ENCODE data around the gene UVRAG. TPM values are rescaled to one million over a fixed set of nuclear protein-coding genes. Genes with fewer than 3 reads are reported as not detected.
A peak's percentile ranks its signal among the peaks of the same experiment; 100 is the strongest.

Gene UVRAG
- total and polyA plus RNA-seq, 10 donors, result 13.8 to 80.8 (median 42.9) TPM

GRCh38 chr11:75869661-75870455, 54.8 kb downstream of the UVRAG start:
- TF ChIP-seq POLR2AphosphoS5 (IDR thresholded peaks at IDR 0.05) (no peak), CTCF (IDR thresholded peaks at IDR 0.05 in 8 of 11, conservative IDR thresholded peaks at IDR 0.05 in 3 of 11) (no peak)
- intact Hi-C loops (cut with DNase I; ENCODE audit: low total_unique reads), result loop anchor here (10.0 kb wide), 1 partner anchor 165 kb away; no protein-coding TSS in a partner anchor
- DNase-seq, result no peak
- Histone ChIP-seq H3K4me3 (no peak overlapping the region), H3K4me1 (peaks cover 19 to 83% (median 47%) of the 10 kb centered on the region in 6 donors), H3K27ac (no peak overlapping the region), H3K27me3 (replicated peaks in 1 of 7) (no peaks in the 10 kb centered on the region), H3K36me3 (peaks cover 0 to 25% (median 0%) of the 10 kb centered on the region in 6 donors), H3K9me3 (no peaks in the 10 kb centered on the region)
- WGBS, 5 donors, result 84 to 97% (median 96%) methylated on average over 1 of the region's 1 CpG

GRCh38 chr11:75872887-75873416, 57.9 kb downstream of the UVRAG start:
- H3K4me3 ChIP-seq, result peak overlapping the region in 1 of 8 donors; percentile 0
- 33 to 53% (median 39%) methylated on average over 5 of the region's 5 CpGs for WGBS, 5 donors
- TF ChIP-seq CTCF (IDR thresholded peaks at IDR 0.05 in 8 of 11, conservative IDR thresholded peaks at IDR 0.05 in 3 of 11) (no peak), POLR2AphosphoS5 (IDR thresholded peaks at IDR 0.05) (no peak), POLR2A (IDR thresholded peaks at IDR 0.05) (no peak)

GRCh38 chr11:75873417-75874221, 58.6 kb downstream of the UVRAG start:
- Histone ChIP-seq H3K4me1 (peaks cover 16 to 71% (median 34%) of the 10 kb centered on the region in 6 donors), H3K4me3 (peak overlapping the region in 1 of 8 donors; percentile 19), H3K27ac (peak overlapping the region in 5 of 8 donors; percentile 34 to 75 (median 67)), H3K27me3 (replicated peaks in 1 of 7) (no peaks in the 10 kb centered on the region), H3K36me3 (peaks cover 0 to 15% (median 0%) of the 10 kb centered on the region in 6 donors), H3K9me3 (no peaks in the 10 kb centered on the region)
- TF ChIP-seq POLR2AphosphoS5 (IDR thresholded peaks at IDR 0.05) (no peak), CTCF (IDR thresholded peaks at IDR 0.05 in 8 of 11, conservative IDR thresholded peaks at IDR 0.05 in 3 of 11) (no peak), POLR2A (IDR thresholded peaks at IDR 0.05) (no peak)
- 27 to 45% (median 29%) methylated on average over 8 of the region's 8 CpGs for WGBS, 5 donors
- intact Hi-C loops (cut with DNase I; ENCODE audit: low total_unique reads), result no loop called here
- no peak for DNase-seq

More at GRCh38 chr11:75872887-75873416, 57.9 kb downstream of the UVRAG start:
- peaks cover 0 to 15% (median 0%) of the 10 kb centered on the region in 6 donors for H3K36me3 ChIP-seq
- H3K4me1 ChIP-seq, result peaks cover 19 to 78% (median 41%) of the 10 kb centered on the region in 6 donors
- H3K27me3 ChIP-seq (replicated peaks in 1 of 7), result no peaks in the 10 kb centered on the region
- no peak for DNase-seq
- intact Hi-C loops (cut with DNase I; ENCODE audit: low total_unique reads), result no loop called here
- peak overlapping the region in 4 of 8 donors; percentile 60 to 75 (median 67) for H3K27ac ChIP-seq
- H3K9me3 ChIP-seq, result no peaks in the 10 kb centered on the region

Data from spleen (tissue), 11 donors.